ENCODE data around the gene MYH3.
"Not testable (repeated sequence)": the region's sequence is repeated elsewhere in the genome, so short reads cannot be mapped to it uniquely, and the experiment has no call there.

MYH3 gene

GRCh38 chr17:10657148-10657547 is at the start of gene MYH3:
Gene MYH3, minus strand, starts transcription at chr17:10657309. Its CDS starts 2,245 bp downstream, at chr17:10655064.
- no peak for DNase-seq (ENCODE audit: low read depth in 2 of 3, low spot score in 2 of 3)

DNA sequence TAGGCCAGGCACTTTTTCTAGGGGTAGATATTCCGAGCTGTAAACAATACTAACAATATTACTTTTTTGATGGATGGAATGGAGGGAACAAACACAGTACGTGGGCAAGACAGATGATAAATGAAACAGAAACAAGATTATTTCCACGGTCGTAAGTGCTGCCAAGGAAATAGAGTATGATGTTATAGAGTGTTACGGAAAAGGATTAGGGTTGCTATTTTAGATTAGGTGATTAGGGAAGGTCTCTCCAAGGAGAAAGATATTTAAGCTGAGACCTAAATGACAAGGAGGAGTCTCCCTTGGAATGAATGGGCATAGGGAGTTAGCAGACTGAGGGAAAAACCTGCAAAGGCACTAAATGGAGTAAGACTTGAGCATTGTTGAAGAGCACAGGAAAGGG is 48.6 kb upstream of the MYH3 start:
- DNase-seq (ENCODE audit: low read depth in 2 of 3, low spot score in 2 of 3), result no peak

- DNase-seq (ENCODE audit: low read depth in 2 of 3, low spot score in 2 of 3), result no peak
Measured at GRCh38 chr17:10702574-10702973, 45.5 kb upstream of the MYH3 start.

- DNase-seq (ENCODE audit: low read depth in 2 of 3, low spot score in 2 of 3), result no peak
Measured at GRCh38 chr17:10699856-10700255, 42.7 kb upstream of the MYH3 start.

DNA sequence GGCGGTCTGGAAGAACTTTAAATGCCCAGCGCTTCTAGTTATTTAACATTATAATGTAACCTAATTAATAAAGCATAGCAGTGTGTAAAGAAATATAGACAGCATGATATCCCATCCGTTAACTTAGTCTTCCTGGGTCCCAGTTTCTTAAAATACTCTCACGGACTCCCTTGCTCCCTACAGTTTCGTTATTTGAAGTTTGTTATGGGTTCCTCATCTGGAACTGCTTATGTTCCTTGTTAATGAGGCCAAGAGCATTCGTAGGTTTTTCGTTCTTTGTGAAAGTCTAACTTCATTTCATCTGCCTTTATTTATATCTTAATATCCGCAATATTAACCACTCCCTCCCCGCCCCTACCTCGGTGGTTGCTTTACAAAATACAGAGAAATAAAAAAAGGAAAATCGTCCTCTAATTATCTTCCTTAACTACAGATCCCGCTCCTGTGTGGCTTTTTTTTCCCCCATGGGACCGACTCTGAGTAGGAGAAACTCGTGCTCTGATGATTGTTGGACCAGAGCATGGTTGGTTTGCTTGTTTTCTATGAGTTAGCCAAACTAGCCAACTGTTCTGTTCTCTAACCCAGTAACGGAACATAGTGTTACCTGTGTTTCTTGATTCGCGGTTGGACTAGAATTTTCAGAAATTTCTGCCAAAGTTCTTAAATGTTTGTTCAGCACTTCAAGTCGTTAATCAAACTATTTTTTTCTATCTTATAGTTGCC is 41.1 kb upstream of the MYH3 start:
- no peak for DNase-seq (ENCODE audit: low read depth in 2 of 3, low spot score in 2 of 3)

GRCh38 chr17:10697092-10698081 is 40.3 kb upstream of the MYH3 start, which contains the start of the genes ADPRM and SCO1:
Gene ADPRM, plus strand, starts transcription at chr17:10697594. Its CDS starts 7,333 bp downstream, at chr17:10704927.
Gene SCO1, minus strand, starts transcription at chr17:10697533. Its CDS starts 26 bp downstream, at chr17:10697507.
- peak; percentile 77 to 81 (median 81) for DNase-seq (ENCODE audit: low read depth in 2 of 3, low spot score in 2 of 3)

- not testable (repeated sequence) for DNase-seq (ENCODE audit: low read depth in 2 of 3, low spot score in 2 of 3)
Measured at GRCh38 chr17:10695875-10696407, 38.8 kb upstream of the MYH3 start.

GRCh38 chr17:10687499-10687898 is 30.4 kb upstream of the MYH3 start:
- no peak for DNase-seq (ENCODE audit: low read depth in 2 of 3, low spot score in 2 of 3)

GRCh38 chr17:10683853-10684252 is 26.7 kb upstream of the MYH3 start:
- DNase-seq (ENCODE audit: low read depth in 2 of 3, low spot score in 2 of 3), result no peak

GRCh38 chr17:10681866-10682446 is 24.8 kb upstream of the MYH3 start:
- no peak for DNase-seq (ENCODE audit: low read depth in 2 of 3, low spot score in 2 of 3)

GRCh38 chr17:10674704-10675103 is 17.6 kb upstream of the MYH3 start:
- no peak for DNase-seq (ENCODE audit: low read depth in 2 of 3, low spot score in 2 of 3)

- DNase-seq (ENCODE audit: low read depth in 2 of 3, low spot score in 2 of 3), result no peak
Measured at GRCh38 chr17:10673312-10673711, 16.2 kb upstream of the MYH3 start.

- no peak for DNase-seq (ENCODE audit: low read depth in 2 of 3, low spot score in 2 of 3)
Measured at GRCh38 chr17:10668775-10669174, 11.7 kb upstream of the MYH3 start.

DNA sequence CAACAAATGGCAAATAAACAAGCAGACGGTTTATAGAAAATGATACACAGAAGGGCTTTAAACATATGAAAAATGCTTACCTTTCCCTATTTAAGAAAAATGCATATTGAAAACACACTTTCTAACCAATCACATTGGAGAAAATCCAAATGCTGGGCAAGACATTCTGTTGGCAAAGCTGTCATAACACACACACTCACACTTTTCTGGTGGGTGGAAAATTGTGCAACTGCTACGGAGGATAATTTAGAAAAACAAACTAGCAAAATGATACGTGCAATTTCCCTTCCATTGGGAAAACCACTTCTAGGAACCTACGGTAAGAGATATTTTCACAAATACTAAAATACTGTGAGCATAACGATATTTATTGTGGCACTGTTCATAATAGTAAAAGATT is 9.8 kb upstream of the MYH3 start:
- no peak for DNase-seq (ENCODE audit: low read depth in 2 of 3, low spot score in 2 of 3)

- DNase-seq (ENCODE audit: low read depth in 2 of 3, low spot score in 2 of 3), result no peak
Measured at GRCh38 chr17:10664571-10664970, 7.5 kb upstream of the MYH3 start.

DNA sequence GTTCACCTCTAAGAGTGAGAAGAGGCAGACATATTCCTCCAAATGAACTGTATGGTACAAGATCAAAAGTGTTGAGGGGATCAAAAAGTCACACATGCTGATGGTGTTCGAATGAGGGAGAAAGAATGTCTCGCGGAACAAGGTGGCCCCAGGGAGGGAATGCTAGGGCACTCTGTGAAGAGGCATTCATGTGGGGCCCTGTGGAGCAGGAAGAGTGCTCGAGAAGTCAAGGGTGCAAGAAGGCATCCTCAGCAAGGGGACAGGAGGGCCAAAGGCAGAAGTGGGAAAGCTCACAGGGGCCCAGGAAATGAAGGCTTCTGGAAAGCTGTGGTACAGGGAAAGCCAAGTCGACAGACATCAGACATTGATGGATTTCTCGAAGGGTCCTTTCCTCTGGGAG is 6.1 kb upstream of the MYH3 start:
- DNase-seq (ENCODE audit: low read depth in 2 of 3, low spot score in 2 of 3), result no peak

DNA sequence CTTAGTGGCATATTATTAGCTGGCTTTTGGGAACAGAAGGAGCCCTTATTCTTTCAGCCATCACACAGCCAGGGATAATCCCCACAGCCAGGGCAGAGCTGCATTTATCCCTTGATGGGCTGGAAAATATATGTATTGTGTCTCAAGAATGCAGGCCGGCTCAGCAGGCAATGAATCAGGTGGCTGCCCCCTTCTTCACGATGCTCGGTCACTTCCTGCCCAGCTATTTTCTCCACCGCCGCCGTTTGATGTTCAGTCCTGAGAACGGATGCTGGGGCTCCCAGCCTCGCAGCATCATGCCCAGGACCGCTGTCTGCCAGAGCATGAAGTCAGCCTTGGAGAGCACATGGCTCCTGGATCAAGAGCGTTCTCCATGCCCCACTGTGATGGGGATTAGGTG is 4.3 kb upstream of the MYH3 start:
- no peak for DNase-seq (ENCODE audit: low read depth in 2 of 3, low spot score in 2 of 3)

GRCh38 chr17:10657879-10658278 is 770 bp upstream of the MYH3 start:
- DNase-seq (ENCODE audit: low read depth in 2 of 3, low spot score in 2 of 3), result no peak

DNA sequence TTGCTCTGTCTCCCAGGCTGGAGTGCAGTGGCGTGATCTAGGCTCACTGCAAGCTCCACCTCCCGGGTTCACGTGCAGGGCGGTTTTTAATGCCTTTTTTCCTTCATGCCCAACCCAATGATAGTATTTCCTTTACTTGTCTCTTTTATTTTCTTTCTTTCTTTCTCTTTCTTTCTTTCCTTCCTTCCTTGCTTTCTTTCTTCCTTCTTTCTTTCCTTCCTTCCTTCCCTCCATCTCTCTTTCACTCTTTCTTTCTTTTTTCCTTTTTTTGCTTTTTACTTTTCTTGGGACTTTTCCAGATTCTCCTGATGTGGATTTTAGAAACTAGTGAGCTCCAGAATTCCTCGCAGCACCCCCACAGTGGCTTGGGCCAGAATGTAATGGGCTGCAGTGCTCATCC is 3.1 kb downstream of the MYH3 start:
- no peak for DNase-seq (ENCODE audit: low read depth in 2 of 3, low spot score in 2 of 3)

DNA sequence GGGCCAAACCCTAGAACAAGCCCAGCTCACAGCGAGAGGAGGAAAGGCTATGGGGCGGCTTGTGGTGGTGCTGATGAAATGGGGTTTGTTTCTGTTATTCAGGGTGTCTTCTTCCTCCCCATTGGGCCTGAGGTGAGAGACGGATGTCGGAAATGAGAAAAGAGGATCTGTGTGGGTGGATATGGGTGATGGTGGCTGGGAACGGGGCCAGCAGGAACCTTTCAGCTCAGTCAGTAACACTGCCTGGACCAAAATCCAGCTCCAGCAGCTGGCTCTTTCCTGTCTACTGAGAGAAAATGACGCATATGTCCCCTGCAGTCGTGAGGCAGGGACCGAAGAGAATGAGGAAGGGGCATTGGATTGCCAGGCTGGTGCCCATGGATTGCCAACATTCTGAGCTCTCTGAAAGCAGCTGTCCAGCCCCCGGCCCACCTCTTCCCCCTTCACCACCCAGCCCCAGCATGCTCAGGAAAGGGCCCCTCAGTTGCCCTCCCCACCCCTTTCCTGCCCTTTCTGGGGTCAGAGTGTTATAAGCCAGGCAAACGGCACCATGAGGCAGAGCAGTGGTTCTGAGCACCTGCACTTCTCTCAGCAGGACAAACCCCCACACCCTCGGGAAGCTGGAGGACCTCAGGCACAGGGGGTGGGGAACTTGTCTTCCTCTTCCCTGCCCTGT is 4.0 kb downstream of the MYH3 start:
- peak in 1 of 3 experiments; percentile 2 for DNase-seq (ENCODE audit: low read depth in 2 of 3, low spot score in 2 of 3)

- DNase-seq (ENCODE audit: low read depth in 2 of 3, low spot score in 2 of 3), result no peak
Measured at GRCh38 chr17:10651927-10652326, 5.2 kb downstream of the MYH3 start.

Data from activated CD8-positive, alpha-beta memory T cell treated with anti-CD3 and anti-CD28 coated beads for 48 hours (primary cell).